Astrocyte (in vitro differentiated cells and primary cell): ENCODE data around the gene DNASE1L2. TPM values are rescaled to one million over a fixed set of nuclear protein-coding genes. Genes with fewer than 3 reads are reported as not detected.

ENCODE experiments used
- DNase-seq: peaks from one replicate; pipeline ENCODE4 v3.0.0-alpha.2; 2010; ENCODE audit warnings: low read depth
- FAIRE-seq: peaks from 2 replicates; lab custom pipeline; 2011; peaks lifted over from hg19 to GRCh38; lab: Jason Lieb, UNC
- H2AFZ ChIP-seq: 2 replicates; pipeline ENCODE4 v1.6.0; 2012; ENCODE audit warnings: low read depth, low read length, inconsistent platforms
- H3K27ac ChIP-seq: 2 replicates; pipeline ENCODE4 v1.5.1; 2011; ENCODE audit warnings: low read depth, low read length, inconsistent platforms
- H3K27me3 ChIP-seq: 2 replicates; pipeline ENCODE4 v1.6.0; 2011; ENCODE audit warnings: low read length, inconsistent platforms; ENCODE audit not compliant: insufficient read depth
- H3K36me3 ChIP-seq: 2 replicates; pipeline ENCODE4 v1.5.1; 2011; ENCODE audit warnings: low read length, inconsistent platforms; ENCODE audit not compliant: insufficient read depth
- H3K4me1 ChIP-seq: 2 replicates; pipeline ENCODE4 v1.5.1; 2011; ENCODE audit warnings: low read length, inconsistent platforms; ENCODE audit not compliant: insufficient read depth
- H3K4me2 ChIP-seq: 2 replicates; pipeline ENCODE4 v1.6.0; 2012; ENCODE audit warnings: low read length, inconsistent platforms
- H3K4me3 ChIP-seq: 2 replicates; pipeline ENCODE4 v1.5.1; 2011; ENCODE audit warnings: low read depth, mild to moderate bottlenecking, low read length, inconsistent platforms; ENCODE audit not compliant: insufficient read depth
- H3K79me2 ChIP-seq: 2 replicates; pipeline ENCODE4 v1.6.0; 2012; ENCODE audit warnings: mild to moderate bottlenecking, low read length, inconsistent platforms; ENCODE audit not compliant: insufficient read depth
- H3K9ac ChIP-seq: 2 replicates; pipeline ENCODE4 v1.6.0; 2012; ENCODE audit warnings: mild to moderate bottlenecking, low read length, inconsistent platforms
- H3K9me3 ChIP-seq: 2 replicates; pipeline ENCODE4 v1.5.1; 2012; ENCODE audit warnings: low read depth, mild to moderate bottlenecking, low read length, inconsistent platforms; ENCODE audit not compliant: insufficient read depth
- H4K20me1 ChIP-seq: 2 replicates; pipeline ENCODE4 v1.6.0; 2012; ENCODE audit warnings: low read length, inconsistent platforms; ENCODE audit not compliant: insufficient read depth
- H3K27ac Mint-ChIP-seq: one replicate; pipeline ENCODE4 v1.8.0; 2021; ENCODE audit warnings: mild to moderate bottlenecking, mixed read lengths; ENCODE audit not compliant: unreplicated experiment
- H3K27me3 Mint-ChIP-seq: one replicate; pipeline ENCODE4 v1.8.0; 2021; ENCODE audit warnings: low read depth, mixed read lengths; ENCODE audit not compliant: unreplicated experiment
- H3K36me3 Mint-ChIP-seq: one replicate; pipeline ENCODE4 v1.8.0; 2021; ENCODE audit warnings: low read depth, mixed read lengths; ENCODE audit not compliant: unreplicated experiment
- H3K4me1 Mint-ChIP-seq: one replicate; pipeline ENCODE4 v1.8.0; 2021; ENCODE audit warnings: low read depth, mixed read lengths; ENCODE audit not compliant: unreplicated experiment
- H3K4me3 Mint-ChIP-seq: one replicate; pipeline ENCODE4 v1.8.0; 2021; ENCODE audit warnings: mild to moderate bottlenecking, moderate library complexity, mixed read lengths; ENCODE audit not compliant: unreplicated experiment
- H3K9me3 Mint-ChIP-seq: one replicate; pipeline ENCODE4 v1.8.0; 2021; ENCODE audit warnings: mild to moderate bottlenecking, mixed read lengths; ENCODE audit not compliant: unreplicated experiment
- EZH2 ChIP-seq: IDR thresholded peaks from 2 replicates; pipeline ENCODE4 v1.6.1; 2012; ENCODE audit warnings: mild to moderate bottlenecking, low read length, inconsistent platforms; ENCODE audit not compliant: insufficient read depth
- total RNA-seq: library from RNA; stranded (reverse); gene quantifications from 2 replicates; pipeline ENCODE4 v1.2.1, GENCODE V29; 2021
- TF ChIP-seq, protein P1 (sequence below): IDR thresholded peaks from 2 replicates; pipeline ENCODE4 v1.5.1; 2011; ENCODE audit warnings: low read depth, mild to moderate bottlenecking, inconsistent platforms, low read length, moderate library complexity; ENCODE audit not compliant: insufficient read depth

The DNASE1L2 gene
- total RNA-seq, 1 donor from 2014 or later: 1.3 TPM

DNA sequence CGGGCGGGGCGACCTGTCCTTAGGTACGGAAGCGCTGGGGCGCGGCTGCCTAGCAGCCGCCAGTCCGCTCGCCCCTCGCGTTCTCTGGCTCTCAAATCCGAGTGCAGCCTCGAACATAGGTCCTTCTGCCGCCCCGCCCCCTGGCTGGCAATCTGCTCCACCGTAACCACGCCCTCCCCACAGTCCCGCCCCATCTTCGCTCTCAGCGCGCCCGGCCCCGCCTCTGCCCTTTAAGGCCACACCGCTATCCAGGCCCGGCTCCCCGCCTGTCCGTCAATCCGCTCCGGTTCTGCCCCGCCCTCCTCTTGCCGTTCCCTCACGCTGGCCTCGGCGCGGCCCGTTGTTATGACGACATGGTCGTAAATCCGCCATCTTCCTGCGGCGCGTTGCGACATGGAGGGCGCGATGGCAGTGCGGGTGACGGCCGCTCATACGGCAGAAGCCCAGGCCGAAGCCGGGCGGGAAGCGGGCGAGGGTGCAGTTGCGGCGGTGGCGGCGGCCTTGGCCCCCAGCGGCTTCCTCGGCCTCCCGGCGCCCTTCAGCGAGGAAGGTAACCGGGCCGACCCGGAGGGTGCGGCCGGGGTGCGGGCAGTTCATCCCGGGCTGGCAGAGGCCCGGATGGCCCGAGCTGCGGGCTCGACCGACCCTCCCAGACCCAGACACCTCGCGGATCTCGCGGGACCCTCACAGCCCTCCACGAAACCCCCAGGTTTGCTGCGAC, 12.9 kb upstream of the DNASE1L2 start, which contains the start of gene E4F1:
Gene E4F1, plus strand, starts transcription at position 371 of the 721 bp plus-strand sequence. Its CDS starts 23 bp downstream, at position 394.
- Histone ChIP-seq H3K79me2 (peaks cover 46% of the 10 kb centered on the region), H3K9ac (peak within 1 kb of the TSS; percentile 95), H3K4me2 (peak within 1 kb of the TSS; percentile 100), H3K9me3 (no peaks in the 10 kb centered on the region), H3K27me3 (no peaks in the 10 kb centered on the region), H2AFZ (peak within 1 kb of the TSS; percentile 91), H3K27ac (peak within 1 kb of the TSS; percentile 70), H3K4me3 (peak within 1 kb of the TSS; percentile 88), H4K20me1 (peaks cover 39% of the 10 kb centered on the region), H3K36me3 (no peaks in the 10 kb centered on the region), H3K4me1 (peaks cover 9% of the 10 kb centered on the region)
- TF ChIP-seq, protein P1, sequence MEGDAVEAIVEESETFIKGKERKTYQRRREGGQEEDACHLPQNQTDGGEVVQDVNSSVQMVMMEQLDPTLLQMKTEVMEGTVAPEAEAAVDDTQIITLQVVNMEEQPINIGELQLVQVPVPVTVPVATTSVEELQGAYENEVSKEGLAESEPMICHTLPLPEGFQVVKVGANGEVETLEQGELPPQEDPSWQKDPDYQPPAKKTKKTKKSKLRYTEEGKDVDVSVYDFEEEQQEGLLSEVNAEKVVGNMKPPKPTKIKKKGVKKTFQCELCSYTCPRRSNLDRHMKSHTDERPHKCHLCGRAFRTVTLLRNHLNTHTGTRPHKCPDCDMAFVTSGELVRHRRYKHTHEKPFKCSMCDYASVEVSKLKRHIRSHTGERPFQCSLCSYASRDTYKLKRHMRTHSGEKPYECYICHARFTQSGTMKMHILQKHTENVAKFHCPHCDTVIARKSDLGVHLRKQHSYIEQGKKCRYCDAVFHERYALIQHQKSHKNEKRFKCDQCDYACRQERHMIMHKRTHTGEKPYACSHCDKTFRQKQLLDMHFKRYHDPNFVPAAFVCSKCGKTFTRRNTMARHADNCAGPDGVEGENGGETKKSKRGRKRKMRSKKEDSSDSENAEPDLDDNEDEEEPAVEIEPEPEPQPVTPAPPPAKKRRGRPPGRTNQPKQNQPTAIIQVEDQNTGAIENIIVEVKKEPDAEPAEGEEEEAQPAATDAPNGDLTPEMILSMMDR: no peak
- no peak for TF ChIP-seq EZH2
- H3K36me3 Mint-ChIP-seq: peaks cover 4% of the 10 kb centered on the region
- peak within 1 kb of the TSS; percentile 77 for H3K27ac Mint-ChIP-seq
- H3K27me3 Mint-ChIP-seq: no peaks in the 10 kb centered on the region
- DNase-seq (peak; percentile 99), FAIRE-seq (no peak)
- H3K4me3 Mint-ChIP-seq: peak within 1 kb of the TSS; percentile 90
- peaks cover 7% of the 10 kb centered on the region for H3K4me1 Mint-ChIP-seq
- H3K9me3 Mint-ChIP-seq: no peaks in the 10 kb centered on the region

- no peaks in the 10 kb centered on the region for H3K9me3 Mint-ChIP-seq
- H3K4me3 Mint-ChIP-seq: peak overlapping the region; percentile 90
- H3K79me2 ChIP-seq: peaks cover 51% of the 10 kb centered on the region
- H3K4me3 ChIP-seq: peak overlapping the region; percentile 88
- H3K27ac Mint-ChIP-seq: peak overlapping the region; percentile 77
- H3K4me2 ChIP-seq: peak overlapping the region; percentile 100
- no peak for FAIRE-seq
- no peaks in the 10 kb centered on the region for H3K9me3 ChIP-seq
- H3K27me3 Mint-ChIP-seq: no peaks in the 10 kb centered on the region
- peak overlapping the region; percentile 95 for H3K9ac ChIP-seq
- H3K4me1 Mint-ChIP-seq: peaks cover 7% of the 10 kb centered on the region
- H3K36me3 Mint-ChIP-seq: peaks cover 4% of the 10 kb centered on the region
- DNase-seq: peak; percentile 27
- no peak for TF ChIP-seq EZH2
- TF ChIP-seq, protein P1: no peak
- H3K36me3 ChIP-seq: no peaks in the 10 kb centered on the region
- H3K27me3 ChIP-seq: no peaks in the 10 kb centered on the region
- peak overlapping the region; percentile 70 for H3K27ac ChIP-seq
- H4K20me1 ChIP-seq: peaks cover 45% of the 10 kb centered on the region
- H3K4me1 ChIP-seq: peaks cover 9% of the 10 kb centered on the region
- H2AFZ ChIP-seq: peak overlapping the region; percentile 91
Observed at GRCh38 chr16:2223942-2224486, 12.2 kb upstream of the DNASE1L2 start.
